ENCODE measurements around the gene FRMD3.

Gene FRMD3

GRCh38 chr9:83280268-83280667, 257.9 kb downstream of the FRMD3 start:
- no peak for TF ChIP-seq NFIC (IDR thresholded peaks at IDR 0.05)
- no peak for TF ChIP-seq EP300 (IDR thresholded peaks at IDR 0.05; ENCODE audit: borderline replicate concordance)
- TF ChIP-seq FOXM1 (IDR thresholded peaks at IDR 0.05; ENCODE audit: borderline replicate concordance, low read depth) = no peak
- TF ChIP-seq RAD21 (IDR thresholded peaks at IDR 0.05; ENCODE audit: low read depth) = no peak
- no peak for TF ChIP-seq REST (IDR thresholded peaks at IDR 0.05; ENCODE audit: low read depth)
- no peak for TF ChIP-seq CEBPB (IDR thresholded peaks at IDR 0.05)
- no peak for TF ChIP-seq ZBTB7A (IDR thresholded peaks at IDR 0.05; ENCODE audit: low read depth)
- no peak for TF ChIP-seq USF1 (IDR thresholded peaks at IDR 0.05)
- TF ChIP-seq TEAD4 (IDR thresholded peaks at IDR 0.05) = no peak
- no peak for TF ChIP-seq CREB1 (IDR thresholded peaks at IDR 0.05; ENCODE audit: low read depth)
- no peak for TF ChIP-seq TAF1 (IDR thresholded peaks at IDR 0.05; ENCODE audit: low read depth)
- no peak for TF ChIP-seq MAX (IDR thresholded peaks at IDR 0.05)
- TF ChIP-seq TCF12 (IDR thresholded peaks at IDR 0.05; ENCODE audit: low read depth) = no peak
- no peak for TF ChIP-seq YY1 (IDR thresholded peaks at IDR 0.05; ENCODE audit: low read depth)
- TF ChIP-seq EGR1 (IDR thresholded peaks at IDR 0.05) = no peak

- TF ChIP-seq NFIC (IDR thresholded peaks at IDR 0.05) (no peak), ZBTB7A (IDR thresholded peaks at IDR 0.05; ENCODE audit: low read depth) (no peak), TAF1 (IDR thresholded peaks at IDR 0.05; ENCODE audit: low read depth) (no peak), TEAD4 (IDR thresholded peaks at IDR 0.05) (no peak), CREB1 (IDR thresholded peaks at IDR 0.05; ENCODE audit: low read depth) (no peak), FOXM1 (IDR thresholded peaks at IDR 0.05; ENCODE audit: borderline replicate concordance, low read depth) (no peak), RAD21 (IDR thresholded peaks at IDR 0.05; ENCODE audit: low read depth) (no peak), EGR1 (IDR thresholded peaks at IDR 0.05) (no peak), YY1 (IDR thresholded peaks at IDR 0.05; ENCODE audit: low read depth) (no peak), USF1 (IDR thresholded peaks at IDR 0.05) (no peak), TCF12 (IDR thresholded peaks at IDR 0.05; ENCODE audit: low read depth) (no peak), CEBPB (IDR thresholded peaks at IDR 0.05) (no peak), MAX (IDR thresholded peaks at IDR 0.05) (no peak), EP300 (IDR thresholded peaks at IDR 0.05; ENCODE audit: borderline replicate concordance) (no peak), REST (IDR thresholded peaks at IDR 0.05; ENCODE audit: low read depth) (no peak)
Measured at GRCh38 chr9:83274787-83275186, 263.4 kb downstream of the FRMD3 start.

GRCh38 chr9:83271665-83272071, 266.5 kb downstream of the FRMD3 start:
- TF ChIP-seq CEBPB (IDR thresholded peaks at IDR 0.05) (no peak), TAF1 (IDR thresholded peaks at IDR 0.05; ENCODE audit: low read depth) (no peak), NFIC (IDR thresholded peaks at IDR 0.05) (no peak), EGR1 (IDR thresholded peaks at IDR 0.05) (no peak), RAD21 (IDR thresholded peaks at IDR 0.05; ENCODE audit: low read depth) (no peak), REST (IDR thresholded peaks at IDR 0.05; ENCODE audit: low read depth) (no peak), TCF12 (IDR thresholded peaks at IDR 0.05; ENCODE audit: low read depth) (no peak), ZBTB7A (IDR thresholded peaks at IDR 0.05; ENCODE audit: low read depth) (no peak)

GRCh38 chr9:83270116-83270515, 268.1 kb downstream of the FRMD3 start:
- TF ChIP-seq CREB1 (IDR thresholded peaks at IDR 0.05; ENCODE audit: low read depth) (no peak), TAF1 (IDR thresholded peaks at IDR 0.05; ENCODE audit: low read depth) (no peak), YY1 (IDR thresholded peaks at IDR 0.05; ENCODE audit: low read depth) (no peak), TCF12 (IDR thresholded peaks at IDR 0.05; ENCODE audit: low read depth) (no peak), REST (IDR thresholded peaks at IDR 0.05; ENCODE audit: low read depth) (no peak), EP300 (IDR thresholded peaks at IDR 0.05; ENCODE audit: borderline replicate concordance) (no peak), CEBPB (IDR thresholded peaks at IDR 0.05) (no peak), TEAD4 (IDR thresholded peaks at IDR 0.05) (no peak), EGR1 (IDR thresholded peaks at IDR 0.05) (no peak), FOXM1 (IDR thresholded peaks at IDR 0.05; ENCODE audit: borderline replicate concordance, low read depth) (no peak), MAX (IDR thresholded peaks at IDR 0.05) (no peak), NFIC (IDR thresholded peaks at IDR 0.05) (no peak), USF1 (IDR thresholded peaks at IDR 0.05) (no peak), ZBTB7A (IDR thresholded peaks at IDR 0.05; ENCODE audit: low read depth) (no peak), RAD21 (IDR thresholded peaks at IDR 0.05; ENCODE audit: low read depth) (no peak)
